Panc1 (cell line): Measurements from ENCODE around the gene NSD2.

Experiments used
- CTCF ChIP-seq: fragments of 450-650 bp; IDR thresholded peaks from 2 replicates; pipeline ENCODE4 v1.5.1; 2017; ENCODE audit warnings: mild to moderate bottlenecking
- POLR2AphosphoS5 ChIP-seq: IDR thresholded peaks from 2 replicates; pipeline ENCODE4 v1.6.1; 2012; ENCODE audit warnings: mild to moderate bottlenecking, low read depth, low read length, moderate library complexity
- REST ChIP-seq, 2 experiments: IDR thresholded peaks; 2 replicates each; pipeline ENCODE4 v1.6.1; 2011 to 2012; ENCODE audit warnings: low read depth in 2 of 2, control low read depth in 1 of 2, low read length in 1 of 2, mild to moderate bottlenecking in 1 of 2, moderate library complexity in 1 of 2; ENCODE audit not compliant: insufficient read depth in 1 of 2
- SIN3A ChIP-seq: IDR thresholded peaks from 2 replicates; pipeline ENCODE4 v1.6.1; 2012; ENCODE audit warnings: low read depth, mild to moderate bottlenecking, low read length, moderate library complexity, borderline replicate concordance; ENCODE audit not compliant: insufficient read depth
- TCF7L2 ChIP-seq: IDR thresholded peaks from 2 replicates; pipeline ENCODE4 v1.6.1; 2011; ENCODE audit warnings: mild to moderate bottlenecking, low read depth, low read length, inconsistent platforms

GRCh38 chr4:1978741-1979476 is 107.7 kb downstream of the NSD2 start:
- TF ChIP-seq CTCF (no peak), SIN3A (no peak), TCF7L2 (no peak), REST (IDR thresholded peaks at IDR 0.05; ENCODE audit: insufficient read depth in 1 of 2, low read depth in 2 of 2, low read length in 1 of 2) (no peak), POLR2AphosphoS5 (no peak)
